ENCODE results near the gene BTBD18.
"Not testable (repeated sequence)": the region's sequence is repeated elsewhere in the genome, so short reads cannot be mapped to it uniquely, and the experiment has no call there.

The BTBD18 gene

DNA sequence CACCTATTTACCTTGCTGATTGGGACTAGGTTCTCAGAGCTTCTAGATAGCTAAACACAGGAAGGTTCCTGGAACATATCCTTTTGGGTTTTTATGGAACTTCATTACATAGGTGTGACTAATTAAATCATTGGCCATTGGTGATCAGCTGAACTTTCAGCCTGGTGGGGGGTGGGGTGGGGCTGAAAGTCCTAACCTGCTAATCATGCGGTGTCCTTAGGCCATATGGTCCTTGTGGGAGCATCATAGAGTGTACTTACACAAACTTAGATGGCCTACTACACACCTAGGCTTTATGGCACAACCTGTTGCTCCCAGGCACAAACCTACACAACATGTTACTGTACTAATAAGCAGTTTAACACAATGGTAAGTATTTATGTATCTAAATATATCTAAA is 19.0 kb downstream of the BTBD18 start:
- H3K9me3 ChIP-seq = no peaks in the 10 kb centered on the region
- no peaks in the 10 kb centered on the region for H3K27me3 ChIP-seq
- TF ChIP-seq, protein P1, sequence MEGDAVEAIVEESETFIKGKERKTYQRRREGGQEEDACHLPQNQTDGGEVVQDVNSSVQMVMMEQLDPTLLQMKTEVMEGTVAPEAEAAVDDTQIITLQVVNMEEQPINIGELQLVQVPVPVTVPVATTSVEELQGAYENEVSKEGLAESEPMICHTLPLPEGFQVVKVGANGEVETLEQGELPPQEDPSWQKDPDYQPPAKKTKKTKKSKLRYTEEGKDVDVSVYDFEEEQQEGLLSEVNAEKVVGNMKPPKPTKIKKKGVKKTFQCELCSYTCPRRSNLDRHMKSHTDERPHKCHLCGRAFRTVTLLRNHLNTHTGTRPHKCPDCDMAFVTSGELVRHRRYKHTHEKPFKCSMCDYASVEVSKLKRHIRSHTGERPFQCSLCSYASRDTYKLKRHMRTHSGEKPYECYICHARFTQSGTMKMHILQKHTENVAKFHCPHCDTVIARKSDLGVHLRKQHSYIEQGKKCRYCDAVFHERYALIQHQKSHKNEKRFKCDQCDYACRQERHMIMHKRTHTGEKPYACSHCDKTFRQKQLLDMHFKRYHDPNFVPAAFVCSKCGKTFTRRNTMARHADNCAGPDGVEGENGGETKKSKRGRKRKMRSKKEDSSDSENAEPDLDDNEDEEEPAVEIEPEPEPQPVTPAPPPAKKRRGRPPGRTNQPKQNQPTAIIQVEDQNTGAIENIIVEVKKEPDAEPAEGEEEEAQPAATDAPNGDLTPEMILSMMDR (IDR thresholded peaks at IDR 0.05; ENCODE audit: low read depth, low read length) = no peak
- H3K36me3 ChIP-seq = no peaks in the 10 kb centered on the region
- no peaks in the 10 kb centered on the region for H3K4me1 ChIP-seq
- H3K4me3 ChIP-seq (ENCODE audit: low read depth, low read length) = no peak overlapping the region
- DNase-seq = no peak

DNA sequence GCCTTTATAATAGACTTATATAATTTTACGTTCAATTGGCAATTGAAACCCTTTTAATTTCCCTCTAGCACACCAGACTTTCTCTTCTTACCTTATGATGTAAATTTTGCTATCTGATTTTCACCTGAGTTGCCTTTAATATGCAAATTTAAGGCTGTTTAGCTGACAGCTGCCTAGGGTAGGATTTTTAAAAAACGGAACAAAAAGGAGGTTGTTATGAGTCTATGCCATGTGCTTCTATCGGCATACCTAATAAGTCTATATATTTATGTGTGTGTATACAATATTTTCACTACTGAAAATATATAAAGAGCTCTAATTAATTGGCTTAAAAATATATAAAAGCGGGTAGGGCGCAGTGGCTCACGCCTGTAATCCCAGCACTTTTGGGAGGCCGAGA is 22.1 kb downstream of the BTBD18 start:
- no peaks in the 10 kb centered on the region for H3K9me3 ChIP-seq
- TF ChIP-seq, protein P1 (IDR thresholded peaks at IDR 0.05; ENCODE audit: low read depth, low read length) = no peak
- H3K36me3 ChIP-seq = no peaks in the 10 kb centered on the region
- no peaks in the 10 kb centered on the region for H3K4me1 ChIP-seq
- DNase-seq = no peak
- H3K4me3 ChIP-seq (ENCODE audit: low read depth, low read length) = no peak overlapping the region
- no peaks in the 10 kb centered on the region for H3K27me3 ChIP-seq

DNA sequence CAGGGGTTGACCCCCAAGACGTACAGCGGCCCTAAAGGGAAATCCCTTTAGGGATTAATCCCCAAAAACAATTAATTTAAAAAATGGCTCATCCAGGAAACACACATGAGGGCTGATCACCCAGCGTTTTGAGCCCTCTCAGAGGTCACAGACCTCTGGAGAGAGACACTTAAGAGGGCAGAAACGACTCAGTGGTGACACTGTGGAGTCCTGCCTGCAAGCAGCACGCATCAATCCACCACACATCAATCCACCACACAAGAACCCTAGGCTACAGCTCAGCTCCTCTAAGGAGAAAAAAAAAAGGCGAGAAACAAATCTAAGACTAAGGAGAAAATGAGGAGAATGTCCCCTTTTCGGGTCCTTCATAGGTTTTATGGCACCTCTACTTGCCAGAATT is 22.8 kb downstream of the BTBD18 start:
- no peaks in the 10 kb centered on the region for H3K27me3 ChIP-seq
- no peaks in the 10 kb centered on the region for H3K4me1 ChIP-seq
- no peaks in the 10 kb centered on the region for H3K9me3 ChIP-seq
- no peak for DNase-seq
- H3K36me3 ChIP-seq = no peaks in the 10 kb centered on the region
- TF ChIP-seq, protein P1 (IDR thresholded peaks at IDR 0.05; ENCODE audit: low read depth, low read length) = no peak
- no peak overlapping the region for H3K4me3 ChIP-seq (ENCODE audit: low read depth, low read length)

DNA sequence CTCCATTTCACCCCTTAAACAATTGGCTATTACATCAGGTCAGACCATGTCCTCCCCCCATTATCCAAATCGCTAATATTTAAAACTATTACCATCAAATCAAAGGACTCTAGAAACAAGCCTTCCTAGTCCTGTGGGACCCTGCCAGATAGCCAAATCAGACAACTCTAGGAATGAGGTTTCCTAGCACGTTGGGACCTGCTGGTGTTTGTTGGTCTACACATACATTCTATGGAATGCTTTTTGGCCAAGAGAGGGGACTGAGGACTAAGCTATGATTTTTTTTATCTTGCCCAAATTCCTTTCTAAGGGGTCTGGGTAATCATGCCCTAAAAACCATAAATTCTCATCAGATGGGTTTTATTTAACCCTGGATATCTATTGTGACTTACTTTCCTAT is 24.4 kb downstream of the BTBD18 start:
- no peak for DNase-seq
- H3K27me3 ChIP-seq = no peaks in the 10 kb centered on the region
- TF ChIP-seq, protein P1 (IDR thresholded peaks at IDR 0.05; ENCODE audit: low read depth, low read length) = no peak
- H3K9me3 ChIP-seq = no peaks in the 10 kb centered on the region
- H3K36me3 ChIP-seq = no peaks in the 10 kb centered on the region
- H3K4me1 ChIP-seq = no peaks in the 10 kb centered on the region
- H3K4me3 ChIP-seq (ENCODE audit: low read depth, low read length) = no peak overlapping the region

DNA sequence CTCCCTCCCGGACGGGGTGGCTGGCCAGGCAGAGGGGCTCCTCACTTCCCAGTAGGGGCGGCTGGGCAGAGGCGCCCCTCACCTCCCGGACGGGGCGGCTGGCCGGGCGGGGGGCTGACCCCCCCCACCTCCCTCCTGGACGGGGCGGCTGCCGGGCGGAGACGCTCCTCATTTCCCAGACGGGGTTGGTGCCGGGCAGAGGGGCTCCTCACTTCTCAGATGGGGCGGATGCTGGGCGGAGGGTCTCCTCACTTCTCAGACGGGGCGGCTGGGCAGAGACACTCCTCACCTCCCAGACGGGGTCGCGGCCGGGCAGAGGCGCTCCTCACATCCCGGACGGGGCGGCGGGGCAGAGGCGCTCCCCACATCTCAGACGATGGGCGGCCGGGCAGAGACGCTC is 34.9 kb downstream of the BTBD18 start:
- not testable (repeated sequence) for H3K4me3 ChIP-seq (ENCODE audit: low read depth, low read length); H3K9me3 ChIP-seq; H3K4me1 ChIP-seq; H3K36me3 ChIP-seq; H3K27me3 ChIP-seq; DNase-seq

DNA sequence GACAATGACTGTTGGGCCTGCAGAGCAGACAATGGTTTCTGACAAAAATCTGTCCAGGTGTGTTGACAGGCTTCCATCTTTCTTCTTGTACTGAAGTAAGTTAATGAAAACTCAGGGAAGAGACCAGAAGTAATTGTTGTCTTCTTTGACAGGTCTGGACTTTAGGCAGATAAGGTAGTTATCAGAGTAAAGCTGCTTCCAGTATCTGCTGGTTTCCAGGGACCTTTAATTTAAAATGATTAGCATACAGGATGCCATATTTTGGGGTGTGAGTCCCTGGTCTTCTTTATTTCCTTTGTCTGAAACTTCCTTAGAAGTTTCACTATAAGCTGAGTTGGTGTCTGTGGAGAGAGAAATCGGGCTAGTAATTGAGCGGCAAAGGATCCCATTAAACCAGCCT is 37.8 kb downstream of the BTBD18 start:
- Histone ChIP-seq H3K4me1 (no peaks in the 10 kb centered on the region), H3K27me3 (no peaks in the 10 kb centered on the region), H3K36me3 (no peaks in the 10 kb centered on the region; the same call in 1 of the 2 replicates), H3K4me3 (ENCODE audit: low read depth, low read length) (peak overlapping the region; percentile 98), H3K9me3 (no peaks in the 10 kb centered on the region)
- no peak for DNase-seq
- TF ChIP-seq, protein P1 (IDR thresholded peaks at IDR 0.05; ENCODE audit: low read depth, low read length) = no peak

Data from BE2C (cell line).